ENCODE measurements around the gene LRRC7.

- TF ChIP-seq EZH2 (conservative IDR thresholded peaks at IDR 0.05; ENCODE audit: low read depth, low read length) (no peak), ATF1 (CRISPR knock-in tag; IDR thresholded peaks at IDR 0.05) (no peak), TP53 (CRISPR knock-in tag; conservative IDR thresholded peaks at IDR 0.05) (no peak)
These were observed 1.4 kb downstream of the LRRC7 start for GRCh38 chr1:69569175-69569541.

All from HepG2 (cell line).